ENCODE results near the gene NAA11.

GRCh38 chr4:79341893-79342653 lies 16.2 kb upstream of the NAA11 start:
- TF ChIP-seq CTCF (conservative IDR thresholded peaks at IDR 0.05) (no peak), EZH2 (IDR thresholded peaks at IDR 0.05; ENCODE audit: low read depth) (no peak)

All from PC-9 (cell line).